OCI-LY1 (cell line): ENCODE results near the gene RPL37A.

Source experiments
- CTCF ChIP-seq: fragments of 200-600 bp; sonication (generic), shearing (Covaris generic); IDR thresholded peaks from 2 replicates; pipeline ENCODE4 v1.5.1; 2017; ENCODE audit warnings: mild to moderate bottlenecking, antibody characterized with exemption, low read length, moderate library complexity, mixed read lengths
- EZH2 ChIP-seq: fragments of 200-600 bp; sonication (generic), shearing (Covaris generic); IDR thresholded peaks from 2 replicates; pipeline ENCODE4 v1.8.0; 2017; ENCODE audit warnings: borderline replicate concordance, mixed run types, mild to moderate bottlenecking, antibody characterized with exemption, low read length, moderate library complexity, mixed read lengths

GRCh38 chr2:216534809-216535208, 36.2 kb downstream of the RPL37A start:
- no peak for TF ChIP-seq CTCF
- TF ChIP-seq EZH2, result no peak
